ENCODE results near the gene TMEM33.

TMEM33 gene

DNA sequence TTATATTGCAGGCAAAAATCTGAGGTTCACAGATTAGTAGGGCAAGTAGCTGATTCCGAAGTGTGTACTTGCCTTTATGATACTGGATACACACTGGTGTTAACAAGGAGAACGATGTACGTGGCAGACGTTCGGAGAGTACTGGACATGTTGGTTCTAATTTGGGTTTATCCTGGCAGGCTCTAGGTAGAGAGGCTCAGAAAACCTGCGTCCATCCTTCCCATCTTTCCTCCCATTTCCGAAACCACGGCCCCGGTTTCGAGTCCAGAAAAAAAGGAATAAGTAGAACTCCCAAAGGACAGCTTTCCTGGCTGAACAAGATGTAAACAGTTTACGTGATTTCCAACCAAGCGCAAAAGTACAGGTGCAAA lies 54.8 kb downstream of the TMEM33 start:
- no peaks in the 10 kb centered on the region for H3K36me3 ChIP-seq (ENCODE audit: control insufficient read depth, insufficient read depth, low read length)
- peak overlapping the region; percentile 86 for H3K4me3 ChIP-seq (ENCODE audit: low read length)
- peak overlapping the region; percentile 83 for H3K27ac ChIP-seq (ENCODE audit: low read depth, low read length)
- no peaks in the 10 kb centered on the region for H3K27me3 ChIP-seq (ENCODE audit: control insufficient read depth, insufficient read depth, low read length)
- H3K4me1 ChIP-seq (ENCODE audit: control insufficient read depth, insufficient read depth, low read length), result peaks cover 5% of the 10 kb centered on the region
- H3K9ac ChIP-seq (ENCODE audit: low read length), result peak overlapping the region; percentile 70

DNA sequence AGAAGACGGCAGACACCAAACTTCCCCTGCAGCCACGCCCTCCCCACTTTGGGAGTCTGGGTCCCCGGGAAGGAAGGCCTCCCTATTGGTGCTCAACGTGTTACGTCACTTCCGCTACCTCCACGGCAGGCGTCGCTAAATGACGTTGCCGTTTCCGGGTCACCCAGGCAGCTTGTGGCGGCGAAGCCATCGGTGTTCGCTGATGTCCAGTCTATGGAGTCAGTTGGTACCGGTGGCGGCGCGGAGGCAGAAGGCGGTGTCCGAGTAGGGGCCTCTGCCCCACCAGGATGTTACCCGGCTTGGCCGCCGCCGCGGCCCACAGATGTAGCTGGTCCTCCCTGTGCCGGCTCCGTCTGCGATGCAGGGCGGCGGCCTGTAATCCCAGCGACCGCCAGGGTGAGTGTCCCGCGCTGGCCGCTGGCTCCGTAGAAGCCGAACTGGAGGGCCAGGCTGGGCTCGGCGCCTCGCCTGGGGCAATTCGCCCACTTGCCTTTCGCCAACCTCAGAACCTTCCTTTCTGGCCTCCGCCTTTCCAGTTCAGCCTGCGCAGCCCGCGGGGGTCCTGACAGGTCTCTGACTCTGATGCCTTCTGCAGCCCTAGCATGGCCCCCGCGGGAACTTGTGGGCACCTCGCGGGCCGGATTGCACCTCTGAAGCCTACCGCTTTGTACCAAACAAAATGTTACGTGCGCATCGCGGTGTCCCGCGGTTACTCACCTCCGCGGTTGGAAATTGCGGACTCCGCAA lies 55.3 kb downstream of the TMEM33 start, which contains the start of gene SLC30A9:
Gene SLC30A9 (plus strand): TSS at position 166 of the 747 bp plus-strand sequence. CDS start 122 bp downstream, at position 288.
- Histone ChIP-seq H3K27ac (ENCODE audit: low read depth, low read length) (peak within 1 kb of the TSS; percentile 83), H3K4me1 (ENCODE audit: control insufficient read depth, insufficient read depth, low read length) (peaks cover 5% of the 10 kb centered on the region), H3K27me3 (ENCODE audit: control insufficient read depth, insufficient read depth, low read length) (no peaks in the 10 kb centered on the region), H3K36me3 (ENCODE audit: control insufficient read depth, insufficient read depth, low read length) (no peaks in the 10 kb centered on the region), H3K4me3 (ENCODE audit: low read length) (peak within 1 kb of the TSS; percentile 86), H3K9ac (ENCODE audit: low read length) (peak within 1 kb of the TSS; percentile 70)

DNA sequence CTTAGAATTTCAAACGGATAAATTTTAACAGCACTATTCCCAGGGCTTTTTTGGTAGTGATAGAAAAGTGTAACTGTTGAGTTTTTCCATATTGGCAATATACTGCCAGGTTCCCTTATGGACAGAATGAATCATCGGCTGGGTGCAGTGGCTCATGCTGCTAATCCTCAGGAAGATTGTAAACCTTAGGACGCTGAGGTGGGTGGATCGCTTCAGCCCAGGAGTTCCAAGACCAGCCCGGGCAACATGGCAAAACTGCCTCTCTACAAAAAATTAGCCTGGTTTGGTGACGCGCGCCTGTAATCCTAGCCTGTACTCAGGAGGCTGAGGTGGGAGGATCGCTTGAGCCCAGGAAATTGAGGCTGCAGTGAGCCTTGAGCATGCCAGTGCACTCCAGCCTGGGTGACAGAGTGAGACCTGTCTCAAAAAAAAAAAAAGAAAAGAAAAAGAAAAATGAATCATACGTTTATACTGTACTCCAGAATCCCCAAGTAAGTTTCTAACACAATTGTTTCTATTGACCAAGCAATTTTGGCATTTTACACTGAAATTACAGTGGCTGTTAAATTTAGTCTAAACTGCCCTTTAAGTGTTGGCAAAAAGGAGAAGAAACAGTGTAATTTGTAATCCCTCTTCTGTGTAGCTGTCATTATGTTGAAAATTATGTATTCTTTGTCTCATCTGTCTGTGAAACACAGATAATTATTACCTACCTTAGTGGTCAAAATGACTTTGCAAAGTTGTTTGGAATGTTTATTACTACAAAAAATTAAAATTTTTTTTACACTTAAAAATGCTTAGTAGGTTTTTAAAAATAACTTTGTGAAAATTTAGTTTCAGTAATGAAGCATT lies 56.9 kb downstream of the TMEM33 start:
- H3K4me3 ChIP-seq (ENCODE audit: low read length), result no peak overlapping the region
- no peaks in the 10 kb centered on the region for H3K36me3 ChIP-seq (ENCODE audit: control insufficient read depth, insufficient read depth, low read length)
- peaks cover 5% of the 10 kb centered on the region for H3K4me1 ChIP-seq (ENCODE audit: control insufficient read depth, insufficient read depth, low read length)
- H3K27me3 ChIP-seq (ENCODE audit: control insufficient read depth, insufficient read depth, low read length), result no peaks in the 10 kb centered on the region
- H3K9ac ChIP-seq (ENCODE audit: low read length), result no peak overlapping the region
- no peak overlapping the region for H3K27ac ChIP-seq (ENCODE audit: low read depth, low read length)

DNA sequence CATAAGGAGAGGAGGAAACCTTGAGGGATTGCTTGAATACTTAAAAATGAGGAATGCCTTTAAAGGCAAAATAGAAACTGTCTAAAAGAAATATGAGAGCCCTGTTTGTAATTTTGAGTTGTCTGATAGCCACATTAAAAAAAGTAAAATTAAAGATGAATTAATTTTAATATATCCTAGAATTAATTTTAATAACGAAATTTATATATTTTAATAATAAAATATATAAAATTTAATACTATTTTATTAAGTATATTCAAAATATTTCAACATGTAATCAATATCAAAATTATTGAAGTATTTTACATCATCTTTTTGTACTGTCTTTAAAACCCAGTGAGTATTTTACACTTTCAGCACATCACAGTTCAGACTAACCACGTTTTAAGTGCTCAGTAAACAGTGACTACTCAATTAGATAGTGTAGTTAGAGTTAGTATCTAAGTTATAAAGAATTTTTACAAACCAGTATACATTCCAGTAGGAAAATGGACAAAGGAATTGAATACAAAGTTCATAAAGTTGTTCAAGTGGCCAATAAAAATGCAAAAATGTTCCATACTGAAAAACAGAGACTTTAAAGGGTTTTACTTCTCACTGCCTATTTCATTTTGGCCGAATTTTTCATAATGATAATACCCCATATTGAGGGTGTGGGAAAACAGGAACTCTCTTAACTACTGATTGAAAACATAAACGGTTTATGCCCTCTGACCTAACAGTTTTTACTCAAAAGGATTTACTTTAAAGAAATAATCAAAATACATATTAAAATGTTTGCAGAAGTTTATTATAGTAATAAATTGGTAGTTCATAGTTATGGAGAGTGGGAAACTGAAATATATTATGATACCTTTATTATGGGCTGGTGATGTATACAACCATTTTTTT lies 58.0 kb downstream of the TMEM33 start:
- no peaks in the 10 kb centered on the region for H3K27me3 ChIP-seq (ENCODE audit: control insufficient read depth, insufficient read depth, low read length)
- H3K9ac ChIP-seq (ENCODE audit: low read length), result no peak overlapping the region
- no peaks in the 10 kb centered on the region for H3K36me3 ChIP-seq (ENCODE audit: control insufficient read depth, insufficient read depth, low read length)
- no peak overlapping the region for H3K4me3 ChIP-seq (ENCODE audit: low read length)
- no peak overlapping the region for H3K27ac ChIP-seq (ENCODE audit: low read depth, low read length)
- H3K4me1 ChIP-seq (ENCODE audit: control insufficient read depth, insufficient read depth, low read length), result peaks cover 5% of the 10 kb centered on the region

DNA sequence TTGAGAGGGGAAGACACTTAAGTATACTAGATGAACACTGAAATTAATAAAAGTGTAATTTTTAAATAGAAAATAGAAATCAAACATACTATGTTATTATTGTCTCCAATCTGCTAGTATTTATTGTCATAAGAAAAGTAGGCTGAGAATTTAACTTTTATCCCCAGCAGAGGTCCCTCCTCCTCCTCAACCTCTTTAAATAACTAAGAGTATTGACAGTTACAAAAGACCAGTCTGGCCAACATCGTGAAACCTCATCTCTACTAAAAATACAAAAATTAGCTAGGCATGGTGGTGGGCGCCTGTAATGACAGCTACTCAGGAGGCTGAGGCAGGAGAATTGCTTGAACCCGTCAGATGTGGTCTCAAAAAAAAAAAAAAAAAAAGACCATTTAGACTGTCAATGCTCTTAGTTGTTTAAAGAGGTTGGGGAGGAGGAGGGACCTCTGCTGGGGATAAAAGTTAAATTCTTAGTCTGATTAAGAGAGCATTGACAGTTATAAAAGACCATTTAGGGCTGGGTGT lies 59.3 kb downstream of the TMEM33 start:
- no peak overlapping the region for H3K4me3 ChIP-seq (ENCODE audit: low read length)
- no peak overlapping the region for H3K9ac ChIP-seq (ENCODE audit: low read length)
- H3K4me1 ChIP-seq (ENCODE audit: control insufficient read depth, insufficient read depth, low read length), result peaks cover 7% of the 10 kb centered on the region
- no peaks in the 10 kb centered on the region for H3K36me3 ChIP-seq (ENCODE audit: control insufficient read depth, insufficient read depth, low read length)
- no peaks in the 10 kb centered on the region for H3K27me3 ChIP-seq (ENCODE audit: control insufficient read depth, insufficient read depth, low read length)
- no peak overlapping the region for H3K27ac ChIP-seq (ENCODE audit: low read depth, low read length)

DNA sequence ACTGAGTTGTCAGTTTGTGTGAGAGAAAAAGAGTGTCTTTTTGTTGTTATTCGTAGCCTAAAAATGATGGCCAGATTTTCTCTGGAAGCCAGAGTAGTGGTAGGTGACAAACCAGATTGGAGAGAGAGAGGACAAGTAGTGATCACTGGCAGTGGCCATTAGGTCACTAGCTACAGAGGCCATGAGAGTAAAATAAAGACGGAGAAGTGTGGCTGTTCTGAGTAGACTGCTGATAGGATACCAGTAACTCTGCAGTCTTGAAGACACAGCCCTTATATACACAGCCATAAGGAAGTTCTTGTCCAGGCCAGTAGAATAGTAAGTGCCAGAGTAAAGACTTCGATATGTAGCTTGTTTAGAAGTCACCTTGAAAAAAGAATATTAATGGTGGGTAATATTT lies 62.8 kb downstream of the TMEM33 start:
- H3K27me3 ChIP-seq (ENCODE audit: control insufficient read depth, insufficient read depth, low read length), result no peaks in the 10 kb centered on the region
- no peaks in the 10 kb centered on the region for H3K36me3 ChIP-seq (ENCODE audit: control insufficient read depth, insufficient read depth, low read length)
- H3K4me1 ChIP-seq (ENCODE audit: control insufficient read depth, insufficient read depth, low read length), result peaks cover 2% of the 10 kb centered on the region
- H3K27ac ChIP-seq (ENCODE audit: low read depth, low read length), result no peak overlapping the region
- no peak overlapping the region for H3K4me3 ChIP-seq (ENCODE audit: low read length)
- no peak overlapping the region for H3K9ac ChIP-seq (ENCODE audit: low read length)

DNA sequence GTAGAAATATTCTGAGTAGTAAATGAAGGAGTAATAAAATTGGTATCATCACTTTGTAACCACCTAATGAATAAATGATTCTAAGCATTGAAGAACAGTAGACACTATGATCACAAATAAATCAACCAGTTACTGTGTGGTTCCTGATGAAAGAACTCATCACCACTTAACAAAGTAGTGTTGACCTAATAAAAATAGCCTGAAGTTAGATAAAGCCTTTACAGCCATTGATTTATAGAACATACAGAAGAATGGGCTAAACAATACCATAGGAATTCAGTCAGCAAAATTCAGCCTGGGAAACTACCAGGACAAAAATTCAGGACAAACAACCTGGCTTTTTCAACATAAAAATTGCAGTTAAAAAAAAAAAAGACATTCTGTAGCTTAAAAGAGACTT lies 64.1 kb downstream of the TMEM33 start:
- H3K36me3 ChIP-seq (ENCODE audit: control insufficient read depth, insufficient read depth, low read length), result no peaks in the 10 kb centered on the region
- H3K4me3 ChIP-seq (ENCODE audit: low read length), result no peak overlapping the region
- H3K4me1 ChIP-seq (ENCODE audit: control insufficient read depth, insufficient read depth, low read length), result peaks cover 2% of the 10 kb centered on the region
- H3K27me3 ChIP-seq (ENCODE audit: control insufficient read depth, insufficient read depth, low read length), result no peaks in the 10 kb centered on the region
- H3K27ac ChIP-seq (ENCODE audit: low read depth, low read length), result no peak overlapping the region
- no peak overlapping the region for H3K9ac ChIP-seq (ENCODE audit: low read length)

DNA sequence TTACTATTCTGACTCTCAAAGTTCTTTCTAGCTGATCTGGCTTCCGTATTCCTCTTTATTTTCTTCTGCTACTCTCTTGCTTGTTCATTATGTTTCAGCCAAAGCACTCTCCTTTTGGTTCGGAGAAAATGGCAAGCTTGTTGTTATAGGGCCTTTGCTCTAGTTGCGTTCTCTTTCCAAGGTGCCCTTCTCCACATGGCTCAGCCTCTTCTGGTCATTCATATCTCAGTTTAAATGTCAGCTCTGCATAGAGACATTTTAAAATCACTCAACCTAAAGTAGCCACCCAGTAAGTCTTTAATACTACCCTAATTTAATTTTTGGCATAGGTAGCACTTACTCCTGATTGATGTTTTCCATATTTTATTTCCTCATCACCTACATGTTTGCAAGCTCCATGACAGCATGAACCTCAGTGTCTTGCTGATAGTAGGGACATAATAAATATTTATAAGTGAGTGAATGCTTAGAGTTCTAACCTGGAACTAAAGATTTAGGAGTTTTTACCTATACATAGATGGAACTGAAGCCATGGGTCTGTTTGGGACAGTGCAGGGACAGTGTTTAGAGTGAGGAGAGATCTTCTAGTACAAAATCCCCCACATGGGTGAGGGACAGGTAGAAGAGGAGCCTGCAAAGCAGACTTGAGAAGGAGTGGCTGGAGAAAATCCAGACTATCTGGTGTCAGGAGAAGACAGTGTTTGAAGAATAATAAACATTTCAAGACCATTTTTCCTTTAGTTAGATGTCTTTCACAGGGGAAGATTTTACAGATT lies 73.0 kb downstream of the TMEM33 start:
- H3K27me3 ChIP-seq (ENCODE audit: control insufficient read depth, insufficient read depth, low read length), result no peaks in the 10 kb centered on the region
- H3K4me1 ChIP-seq (ENCODE audit: control insufficient read depth, insufficient read depth, low read length), result no peaks in the 10 kb centered on the region
- no peak overlapping the region for H3K4me3 ChIP-seq (ENCODE audit: low read length)
- no peak overlapping the region for H3K9ac ChIP-seq (ENCODE audit: low read length)
- peaks cover 2% of the 10 kb centered on the region for H3K36me3 ChIP-seq (ENCODE audit: control insufficient read depth, insufficient read depth, low read length)
- H3K27ac ChIP-seq (ENCODE audit: low read depth, low read length), result no peak overlapping the region

All from rectal smooth muscle tissue (tissue), 1 donor.